HL-60 (cell line): ENCODE results near the gene CTSW.

Experiments used
- DNase-seq, 2 experiments: peaks; one replicate each; pipeline ENCODE4 v3.0.0-alpha.2; 2010 to 2020; ENCODE audit warnings: low read depth in 1 of 2, low spot score in 1 of 2
- H3K27ac ChIP-seq: fragments of 250-450 bp; sonication (Bioruptor Pico); replicated peaks from 2 replicates; pipeline ENCODE4 v1.5.1; 2020; ENCODE audit warnings: mild to moderate bottlenecking, moderate library complexity
- H3K27me3 ChIP-seq: fragments of 250-450 bp; sonication (Bioruptor Pico); 2 replicates; pipeline ENCODE4 v1.5.1; 2021; ENCODE audit warnings: mild to moderate bottlenecking, moderate library complexity; ENCODE audit not compliant: insufficient read depth, poor library complexity, severe bottlenecking
- H3K4me3 ChIP-seq: replicated peaks from 2 replicates; pipeline ENCODE4 v1.5.1; 2011; ENCODE audit warnings: mild to moderate bottlenecking, control low read depth, low read length; ENCODE audit not compliant: insufficient read depth
- CTCF ChIP-seq: IDR thresholded peaks from one replicate; pipeline ENCODE4 v1.5.1; 2011; ENCODE audit warnings: low read length, control low read depth, inconsistent platforms; ENCODE audit not compliant: insufficient read depth
- GABPA ChIP-seq: IDR thresholded peaks from 2 replicates; pipeline ENCODE4 v1.6.1; 2012; ENCODE audit warnings: low read depth
- POLR2AphosphoS5 ChIP-seq: IDR thresholded peaks from 2 replicates; pipeline ENCODE4 v1.6.1; 2012; ENCODE audit warnings: low read depth
- SPI1 ChIP-seq: IDR thresholded peaks from 2 replicates; pipeline ENCODE4 v1.6.1; 2012; ENCODE audit warnings: low read depth, mild to moderate bottlenecking, borderline replicate concordance
- TF ChIP-seq, protein P1 (sequence below): IDR thresholded peaks from 2 replicates; pipeline ENCODE4 v1.6.1; 2012; ENCODE audit warnings: low read depth; ENCODE audit not compliant: insufficient replicate concordance

CTSW gene

DNA sequence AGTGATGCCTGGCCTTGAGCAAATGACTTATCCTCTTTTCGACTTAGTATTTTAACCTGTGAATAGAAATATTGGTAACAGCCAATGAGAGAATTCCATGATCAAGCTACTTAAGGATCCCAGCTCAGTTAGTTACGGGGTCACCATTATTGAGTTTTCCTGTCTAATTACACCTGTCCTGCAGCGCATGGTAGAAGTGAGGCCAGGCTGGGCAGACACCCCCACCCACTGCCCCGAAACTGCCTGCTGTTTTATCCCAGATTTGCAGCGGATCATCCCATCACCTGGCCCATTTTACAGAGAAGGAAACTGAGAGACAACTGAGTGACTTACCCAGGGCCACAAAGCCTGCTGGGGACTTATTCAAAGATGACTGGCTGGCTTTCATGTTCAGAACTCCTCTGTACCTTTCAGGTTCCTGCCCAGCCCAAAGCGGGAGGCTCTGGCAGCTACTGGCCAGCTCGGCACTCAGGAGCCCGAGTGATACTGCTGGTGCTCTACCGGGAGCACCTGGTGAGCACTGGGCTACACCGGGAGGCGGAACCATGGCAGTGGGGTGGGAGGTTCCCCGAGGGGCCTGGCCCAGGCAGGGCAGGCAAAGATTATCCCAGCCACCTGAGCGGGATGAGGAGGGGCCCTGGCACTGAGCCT, 18.0 kb upstream of the CTSW start:
- Histone ChIP-seq H3K27ac (peak overlapping the region; percentile 94), H3K4me3 (peak overlapping the region; percentile 91), H3K27me3 (no peaks in the 10 kb centered on the region)
- no peak for DNase-seq
- no peak for TF ChIP-seq CTCF

- DNase-seq, result no peak
- Histone ChIP-seq H3K4me3 (no peak overlapping the region), H3K27ac (no peak overlapping the region), H3K27me3 (no peaks in the 10 kb centered on the region)
- no peak for TF ChIP-seq CTCF
- TF ChIP-seq SPI1, result no peak
- no peak for TF ChIP-seq GABPA
- TF ChIP-seq, protein P1, sequence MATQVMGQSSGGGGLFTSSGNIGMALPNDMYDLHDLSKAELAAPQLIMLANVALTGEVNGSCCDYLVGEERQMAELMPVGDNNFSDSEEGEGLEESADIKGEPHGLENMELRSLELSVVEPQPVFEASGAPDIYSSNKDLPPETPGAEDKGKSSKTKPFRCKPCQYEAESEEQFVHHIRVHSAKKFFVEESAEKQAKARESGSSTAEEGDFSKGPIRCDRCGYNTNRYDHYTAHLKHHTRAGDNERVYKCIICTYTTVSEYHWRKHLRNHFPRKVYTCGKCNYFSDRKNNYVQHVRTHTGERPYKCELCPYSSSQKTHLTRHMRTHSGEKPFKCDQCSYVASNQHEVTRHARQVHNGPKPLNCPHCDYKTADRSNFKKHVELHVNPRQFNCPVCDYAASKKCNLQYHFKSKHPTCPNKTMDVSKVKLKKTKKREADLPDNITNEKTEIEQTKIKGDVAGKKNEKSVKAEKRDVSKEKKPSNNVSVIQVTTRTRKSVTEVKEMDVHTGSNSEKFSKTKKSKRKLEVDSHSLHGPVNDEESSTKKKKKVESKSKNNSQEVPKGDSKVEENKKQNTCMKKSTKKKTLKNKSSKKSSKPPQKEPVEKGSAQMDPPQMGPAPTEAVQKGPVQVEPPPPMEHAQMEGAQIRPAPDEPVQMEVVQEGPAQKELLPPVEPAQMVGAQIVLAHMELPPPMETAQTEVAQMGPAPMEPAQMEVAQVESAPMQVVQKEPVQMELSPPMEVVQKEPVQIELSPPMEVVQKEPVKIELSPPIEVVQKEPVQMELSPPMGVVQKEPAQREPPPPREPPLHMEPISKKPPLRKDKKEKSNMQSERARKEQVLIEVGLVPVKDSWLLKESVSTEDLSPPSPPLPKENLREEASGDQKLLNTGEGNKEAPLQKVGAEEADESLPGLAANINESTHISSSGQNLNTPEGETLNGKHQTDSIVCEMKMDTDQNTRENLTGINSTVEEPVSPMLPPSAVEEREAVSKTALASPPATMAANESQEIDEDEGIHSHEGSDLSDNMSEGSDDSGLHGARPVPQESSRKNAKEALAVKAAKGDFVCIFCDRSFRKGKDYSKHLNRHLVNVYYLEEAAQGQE, result no peak
- no peak for TF ChIP-seq POLR2AphosphoS5
Observed at GRCh38 chr11:65862191-65862735, 17.4 kb upstream of the CTSW start.

DNA sequence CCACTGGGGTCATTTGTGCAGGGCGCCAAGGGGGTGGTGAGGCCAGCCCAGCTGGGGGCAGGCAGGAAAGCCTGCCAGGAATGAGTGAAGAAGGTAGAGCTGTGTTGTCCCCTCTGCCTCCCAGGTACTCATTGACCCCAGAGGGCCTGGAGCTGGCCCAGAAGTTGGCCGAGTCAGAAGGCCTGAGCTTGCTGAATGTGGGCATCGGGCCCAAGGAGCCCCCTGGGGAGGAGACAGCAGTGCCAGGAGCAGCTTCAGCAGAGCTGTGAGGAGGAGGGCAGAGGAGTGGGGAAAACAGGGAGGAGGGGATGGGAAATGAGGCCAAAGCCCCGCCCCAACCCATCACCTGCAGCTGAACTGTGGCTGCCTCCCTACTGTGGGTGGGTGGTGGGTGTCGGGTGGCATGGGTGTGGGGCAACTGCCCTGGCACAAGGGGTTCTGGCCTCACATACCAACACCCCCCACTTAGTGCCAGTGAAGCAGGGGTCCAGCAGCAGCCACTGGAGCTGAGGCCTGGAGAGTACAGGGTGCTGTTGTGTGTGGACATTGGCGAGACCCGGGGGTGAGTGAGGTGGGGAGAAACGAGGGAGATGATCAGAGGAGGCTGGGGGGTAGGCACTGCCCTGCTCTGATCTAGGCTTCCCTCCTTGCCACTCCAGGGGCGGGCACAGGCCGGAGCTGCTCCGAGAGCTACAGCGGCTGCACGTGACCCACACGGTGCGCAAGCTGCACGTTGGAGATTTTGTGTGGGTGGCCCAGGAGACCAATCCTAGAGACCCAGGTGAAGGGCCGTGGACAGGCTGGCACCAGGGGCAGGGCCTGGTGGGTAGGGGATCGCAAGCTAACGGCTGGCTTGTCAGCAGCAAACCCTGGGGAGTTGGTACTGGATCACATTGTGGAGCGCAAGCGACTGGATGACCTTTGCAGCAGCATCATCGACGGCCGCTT, 16.4 kb upstream of the CTSW start:
- DNase-seq, result no peak
- no peak overlapping the region for H3K27ac ChIP-seq
- no peak overlapping the region for H3K4me3 ChIP-seq
- no peak for TF ChIP-seq SPI1
- no peak for TF ChIP-seq CTCF
- no peak for TF ChIP-seq POLR2AphosphoS5
- TF ChIP-seq GABPA, result no peak
- TF ChIP-seq, protein P1, result no peak
- no peaks in the 10 kb centered on the region for H3K27me3 ChIP-seq
